K562 (cell line): Measurements from ENCODE around the gene PNPLA2. TPM values are rescaled to one million over a fixed set of nuclear protein-coding genes. Genes with fewer than 3 reads are reported as not detected.

ENCODE experiments used
- ATAC-seq: fragments of 200-7000 bp; cut with Tn5 transposase; 3 replicates; pipeline ENCODE4 v1.9.1; 2020; ENCODE audit warnings: moderate library complexity
- BruUV-seq: library from RNA; stranded (reverse); fragments of 400-500 nt; replicated peaks from 2 replicates; lab custom pipeline; 2021; lab: Mats Ljungman, UMichigan
- CTCF ChIA-PET: fragments of 300-600 bp; formaldehyde crosslinking; extraction: SDS; loops from one replicate; lab custom pipeline; 2021; ENCODE audit warnings: low intra/inter-chr PET ratio; lab: Yijun Ruan, JAX
- POLR2A ChIA-PET: fragments of 300-600, 350-650 bp; sonication (Branson Sonifier 250); formaldehyde crosslinking; extraction: SDS; loops from one replicate; lab custom pipeline; 2021; ENCODE audit warnings: antibody characterized with exemption, inconsistent platforms; lab: Yijun Ruan, JAX
- DNase-seq, 4 experiments: peaks; one replicate each; pipeline versions ENCODE4 v3.0.0 to v3.0.0-alpha.2; 2011 to 2018; ENCODE audit warnings: low spot score in 3 of 4, mixed read lengths in 3 of 4; ENCODE audit errors: extremely low read depth in 1 of 4
- FAIRE-seq: peaks from 2 replicates; lab custom pipeline; 2011; peaks lifted over from hg19 to GRCh38; lab: Jason Lieb, UNC
- H2AFZ ChIP-seq: 2 replicates; pipeline ENCODE4 v1.6.0; 2011; ENCODE audit warnings: low read depth, low read length, control low read depth, inconsistent platforms
- H3K27ac ChIP-seq: fragments of 200-600 bp; 3 replicates; pipeline ENCODE4 v1.8.0; 2011; ENCODE audit warnings: low read depth, mild to moderate bottlenecking, control low read depth, inconsistent platforms, low read length, moderate library complexity, mixed read lengths; ENCODE audit errors: extremely low read depth
- H3K27me3 ChIP-seq, 2 experiments: fragments of 300-600 bp in 1 of 2; 2 replicates in 1 of 2; 3 replicates in 1 of 2; pipeline versions ENCODE4 v1.6.0 to v1.8.0; 2011; ENCODE audit warnings: inconsistent platforms in 2 of 2, low read length in 2 of 2, mild to moderate bottlenecking in 1 of 2, mixed read lengths in 1 of 2, moderate library complexity in 1 of 2; ENCODE audit not compliant: control insufficient read depth in 2 of 2, insufficient read depth in 2 of 2
- H3K36me3 ChIP-seq: fragments of 300-600 bp; 3 replicates; pipeline ENCODE4 v1.8.0; 2011; ENCODE audit warnings: mild to moderate bottlenecking, low read length, inconsistent platforms; ENCODE audit not compliant: control insufficient read depth, insufficient read depth
- H3K4me1 ChIP-seq, 2 experiments: fragments of 200-600 bp in 1 of 2; replicated peaks in 1 of 2; 2 replicates in 1 of 2; 3 replicates in 1 of 2; pipeline versions ENCODE4 v1.5.1 to v1.8.0; 2011; ENCODE audit warnings: inconsistent platforms in 2 of 2, low read length in 2 of 2, mild to moderate bottlenecking in 1 of 2, mixed read lengths in 1 of 2, moderate library complexity in 1 of 2; ENCODE audit not compliant: control insufficient read depth in 2 of 2, insufficient read depth in 2 of 2
- H3K4me2 ChIP-seq: 2 replicates; pipeline ENCODE4 v1.6.1; 2011; ENCODE audit warnings: low read length, control low read depth, inconsistent platforms, mixed read lengths; ENCODE audit not compliant: insufficient read depth
- H3K4me3 ChIP-seq: fragments of 200-600 bp; sonication (generic), shearing (Covaris generic); 2 replicates; pipeline ENCODE4 v1.5.1; 2016; ENCODE audit warnings: control low read depth, inconsistent platforms
- H3K79me2 ChIP-seq: fragments of 200-600 bp; 3 replicates; pipeline ENCODE4 v1.8.0; 2011; ENCODE audit warnings: low read length, inconsistent platforms; ENCODE audit not compliant: control insufficient read depth, insufficient read depth
- H3K9ac ChIP-seq, 2 experiments: 2 replicates each; pipeline versions ENCODE4 v1.6.0 to v1.6.1; 2011; ENCODE audit warnings: low read depth in 2 of 2, low read length in 2 of 2, control low read depth in 1 of 2, inconsistent platforms in 1 of 2, mild to moderate bottlenecking in 1 of 2, mixed read lengths in 1 of 2; ENCODE audit not compliant: insufficient read depth in 1 of 2
- H3K9me1 ChIP-seq: one replicate; pipeline ENCODE4 v1.6.0; 2011; ENCODE audit warnings: inconsistent platforms, mild to moderate bottlenecking, low read length, moderate library complexity; ENCODE audit not compliant: control insufficient read depth, insufficient read depth
- H3K9me3 ChIP-seq: replicated peaks from 2 replicates; pipeline ENCODE4 v1.5.1; 2011; ENCODE audit warnings: low read depth, low read length, inconsistent platforms; ENCODE audit not compliant: control insufficient read depth, insufficient read depth
- H4K20me1 ChIP-seq: replicated peaks from 2 replicates; pipeline ENCODE4 v1.6.1; 2011; ENCODE audit warnings: low read length, inconsistent platforms, mixed read lengths; ENCODE audit not compliant: control insufficient read depth, insufficient read depth
- GABPB2 ChIP-seq: fragments of 250-450 bp; sonication (Bioruptor Pico); conservative IDR thresholded peaks from 2 replicates; pipeline ENCODE4 v1.5.1; 2021; ENCODE audit warnings: mild to moderate bottlenecking
- MCM7 ChIP-seq, 2 experiments: fragments of 450-650 bp; IDR thresholded peaks; 2 replicates each; pipeline ENCODE4 v1.6.1; 2016 to 2018
- POLR2AphosphoS5 ChIP-seq: IDR thresholded peaks from 2 replicates; pipeline ENCODE4 v1.6.1; 2011; ENCODE audit warnings: mild to moderate bottlenecking, low read depth, low read length, moderate library complexity; ENCODE audit not compliant: control insufficient read depth, insufficient read depth
- RBFOX2 ChIP-seq: fragments of 200-400 bp; formaldehyde crosslinking; IDR thresholded peaks from 2 replicates; pipeline ENCODE4 v1.6.1; 2017; ENCODE audit warnings: low read depth, mild to moderate bottlenecking, low read length, moderate library complexity
- RFX5 ChIP-seq: IDR thresholded peaks from 2 replicates; pipeline ENCODE4 v1.6.1; 2011; ENCODE audit warnings: low read depth, mild to moderate bottlenecking, improper control_type of control experiment, low read length
- TCFL5 ChIP-seq: fragments of 250-450 bp; sonication (Bioruptor Pico); conservative IDR thresholded peaks from 2 replicates; pipeline ENCODE4 v1.6.1; 2021; ENCODE audit warnings: mild to moderate bottlenecking, moderate library complexity, matching md5 sums
- ZBED1 ChIP-seq: IDR thresholded peaks from 2 replicates; pipeline ENCODE4 v1.6.1; 2014
- WGBS: fragments of 100-300 bp; shearing (Covaris generic); methylation state at CpG from one replicate; pipeline ENCODE4 v1.1.6; 2016; ENCODE audit warnings: low coverage, mixed read lengths; ENCODE audit not compliant: insufficient coverage; ENCODE audit errors: missing lambda C conversion rate; 5-methylcytosine and 5-hydroxymethylcytosine counted together
- in situ Hi-C: fragments of 300-500 bp; cut with MboI; formaldehyde crosslinking; loops from 4 replicates; pipeline ENCODE4 v1.15.0; 2018; ENCODE audit warnings: inconsistent platforms, mixed read lengths
- intact Hi-C: fragments of 100-400 bp; cut with micrococcal nuclease; formaldehyde crosslinking; loops from 2 replicates; pipeline ENCODE4 v1.14.2; 2022
- polyA plus RNA-seq, 8 experiments: library from polyadenylated mRNA; depleted of rRNA in 4 of 8; stranded (reverse) in 5 of 8; unstranded in 3 of 8; fragments of >200 nt; fragmentation: Nextera tagmentation in 2 of 8; fragmentation: Illumina TruSeq in 1 of 8; extraction: Ambion mirVana in 2 of 8; extraction: Trizol in 1 of 8; gene quantifications; 2 replicates each; pipeline versions ENCODE4 v1.2.1 to v1.2.3, GENCODE V29; 2011 to 2014; ENCODE audit warnings: inconsistent platforms in 1 of 8, missing spikeins in 1 of 8
- total RNA-seq, 7 experiments: library from RNA; depleted of rRNA in 6 of 7; stranded (reverse); fragments of >200 nt in 6 of 7; fragmentation: Illumina TruSeq in 2 of 7; extraction: Trizol in 2 of 7; gene quantifications; 2 replicates each; pipeline versions ENCODE4 v1.2.1 to v1.2.3, GENCODE V29; 2011 to 2021; ENCODE audit warnings: low replicate concordance in 1 of 7
- TF ChIP-seq, protein P1 (sequence below): fragments of 250-450 bp; sonication (Bioruptor Pico); IDR thresholded peaks from 2 replicates; pipeline ENCODE4 v1.8.0; 2022; ENCODE audit warnings: moderate library complexity, mild to moderate bottlenecking, inconsistent platforms
- TF ChIP-seq, protein P2 (sequence below), 2 experiments: fragments of 450-650 bp in 1 of 2; sonication (generic) in 1 of 2; formaldehyde crosslinking; conservative IDR thresholded peaks; 2 replicates each; pipeline versions ENCODE4 v1.4.0 to v1.8.1; 2020 to 2022; ENCODE audit warnings: mild to moderate bottlenecking in 1 of 2, missing genetic modification reagents in 1 of 2

Gene PNPLA2
- total and polyA plus RNA-seq, 9 of the 15 experiments (the other 6 are each of a cell fraction or from before 2014, with no cell fraction given): 0.39 to 87.1 (median 8.4) TPM

DNA sequence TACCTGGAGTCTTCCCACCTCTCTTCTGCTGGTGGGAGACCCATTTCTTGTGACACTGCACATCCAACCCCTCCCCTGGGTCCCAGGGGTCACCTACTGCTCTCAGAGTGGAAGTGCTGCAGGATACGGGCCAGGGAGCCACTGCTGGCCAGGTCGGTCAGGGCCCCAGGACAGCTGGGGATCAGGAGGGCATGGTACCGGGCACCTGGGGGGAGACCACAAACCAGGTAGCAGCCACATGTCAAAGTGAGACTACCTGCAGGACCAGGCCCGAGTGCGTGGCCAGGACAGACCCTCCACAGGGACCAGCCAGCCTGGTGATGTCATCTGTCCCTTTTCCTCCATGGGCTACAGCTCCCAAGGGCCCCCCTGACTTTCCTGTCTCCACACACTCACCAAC, 45.3 kb upstream of the PNPLA2 start:
- DNase-seq: no peak

DNA sequence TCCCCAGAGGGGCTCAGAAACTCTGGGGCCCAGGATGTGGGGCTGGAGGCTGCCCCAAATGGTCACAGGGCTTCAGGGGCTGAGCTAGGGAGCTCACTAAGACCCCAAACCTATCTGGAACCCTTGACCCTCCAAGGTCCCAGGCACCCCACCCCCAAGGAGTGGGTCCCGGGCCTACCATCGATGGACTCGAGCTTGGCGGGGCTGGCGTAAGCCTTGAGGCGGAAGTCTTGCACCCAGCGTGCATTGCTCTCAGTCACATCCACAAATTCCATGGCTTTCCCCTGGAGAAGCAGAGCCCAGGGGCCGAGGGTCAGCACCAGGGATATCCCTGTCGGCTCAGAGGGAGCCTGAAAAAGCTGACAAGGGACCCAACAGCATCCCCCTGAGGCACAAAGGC, 44.9 kb upstream of the PNPLA2 start:
- no peak overlapping the region for H3K4me3 ChIP-seq
- TF ChIP-seq, protein P1, sequence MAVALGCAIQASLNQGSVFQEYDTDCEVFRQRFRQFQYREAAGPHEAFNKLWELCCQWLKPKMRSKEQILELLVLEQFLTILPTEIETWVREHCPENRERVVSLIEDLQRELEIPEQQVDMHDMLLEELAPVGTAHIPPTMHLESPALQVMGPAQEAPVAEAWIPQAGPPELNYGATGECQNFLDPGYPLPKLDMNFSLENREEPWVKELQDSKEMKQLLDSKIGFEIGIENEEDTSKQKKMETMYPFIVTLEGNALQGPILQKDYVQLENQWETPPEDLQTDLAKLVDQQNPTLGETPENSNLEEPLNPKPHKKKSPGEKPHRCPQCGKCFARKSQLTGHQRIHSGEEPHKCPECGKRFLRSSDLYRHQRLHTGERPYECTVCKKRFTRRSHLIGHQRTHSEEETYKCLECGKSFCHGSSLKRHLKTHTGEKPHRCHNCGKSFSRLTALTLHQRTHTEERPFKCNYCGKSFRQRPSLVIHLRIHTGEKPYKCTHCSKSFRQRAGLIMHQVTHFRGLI (CRISPR knock-in tag): no peak
- TF ChIP-seq POLR2AphosphoS5: 0 out of 2 replicates have a peak, but pooled peaks have one; percentile 17
- TF ChIP-seq, all 486 proteins: peak for 1
- DNase-seq (no peak), ATAC-seq (no peak), FAIRE-seq (no peak)
- no peak overlapping the region; the same call in 2 of the 3 replicates for H3K27ac ChIP-seq
- H3K36me3 ChIP-seq: peaks cover 66% of the 10 kb centered on the region
- H4K20me1 ChIP-seq: peaks cover 28% of the 10 kb centered on the region
- H3K9ac ChIP-seq: peak overlapping the region in 1 of 2 experiments; percentile 65; a peak in 2 of 4 replicates
- intact Hi-C loops: no loop called here
- in situ Hi-C loops: no loop called here
- H3K4me1 ChIP-seq: peaks cover 16 to 86% of the 10 kb centered on the region in 2 experiments
- no peaks in the 10 kb centered on the region for H3K27me3 ChIP-seq
- no peaks in the 10 kb centered on the region; the same call in 1 of the 2 replicates for H3K9me3 ChIP-seq
- H2AFZ ChIP-seq: no peak overlapping the region
- H3K79me2 ChIP-seq: peaks cover 79% of the 10 kb centered on the region
- WGBS: 96% methylated on average over 9 of the region's 9 CpGs
- no peak overlapping the region for H3K4me2 ChIP-seq
- CTCF ChIA-PET: no interaction called here
- no TSS peak for BruUV-seq
- H3K9me1 ChIP-seq: peaks cover 6% of the 10 kb centered on the region
- POLR2A ChIA-PET: interaction anchor here (0.7 to 1.0 kb wide), 2 partner anchors 12 to 21 kb away, joined by 3 to 4 read pairs; no protein-coding TSS in a partner anchor

More for the DNA sequence above, 45.3 kb upstream of the PNPLA2 start:
- Histone ChIP-seq H3K4me1 (peaks cover 15 to 82% of the 10 kb centered on the region in 2 experiments), H2AFZ (no peak overlapping the region)
- ATAC-seq: no peak
- no peak for FAIRE-seq
- TF ChIP-seq MCM7 (IDR thresholded peaks at IDR 0.05): no peak
- no peak for TF ChIP-seq ZBED1
- TF ChIP-seq RFX5: no peak
- TF ChIP-seq TCFL5 (CRISPR knock-in tag): no peak
- TF ChIP-seq, protein P2, sequence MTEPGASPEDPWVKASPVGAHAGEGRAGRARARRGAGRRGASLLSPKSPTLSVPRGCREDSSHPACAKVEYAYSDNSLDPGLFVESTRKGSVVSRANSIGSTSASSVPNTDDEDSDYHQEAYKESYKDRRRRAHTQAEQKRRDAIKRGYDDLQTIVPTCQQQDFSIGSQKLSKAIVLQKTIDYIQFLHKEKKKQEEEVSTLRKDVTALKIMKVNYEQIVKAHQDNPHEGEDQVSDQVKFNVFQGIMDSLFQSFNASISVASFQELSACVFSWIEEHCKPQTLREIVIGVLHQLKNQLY (CRISPR knock-in tag; conservative IDR thresholded peaks at IDR 0.05): no peak
- no peak for TF ChIP-seq GABPB2 (CRISPR knock-in tag)
- peak; percentile 28; the same call in 1 of the 2 replicates for TF ChIP-seq RBFOX2
- TF ChIP-seq, all 486 proteins: peak for 1
- peaks cover 6% of the 10 kb centered on the region for H3K9me1 ChIP-seq
- H3K4me2 ChIP-seq: no peak overlapping the region
- in situ Hi-C loops: no loop called here
- no peaks in the 10 kb centered on the region for H3K27me3 ChIP-seq
- BruUV-seq: no TSS peak
- intact Hi-C loops: no loop called here
- no peaks in the 10 kb centered on the region; the same call in 1 of the 2 replicates for H3K9me3 ChIP-seq
- no peak overlapping the region; the same call in 2 of the 3 replicates for H3K27ac ChIP-seq
- ChIA-PET POLR2A (interaction anchor here (0.7 to 1.0 kb wide), 2 partner anchors 11 to 22 kb away, joined by 3 to 4 read pairs; no protein-coding TSS in a partner anchor), CTCF (no interaction called here)
- no peak overlapping the region for H3K4me3 ChIP-seq
- peaks cover 62% of the 10 kb centered on the region for H3K36me3 ChIP-seq
- H4K20me1 ChIP-seq: peaks cover 28% of the 10 kb centered on the region
- peak overlapping the region in 1 of 2 experiments; percentile 65; a peak in 2 of 4 replicates for H3K9ac ChIP-seq
- 100% methylated on average over 2 of the region's 5 CpGs for WGBS
- H3K79me2 ChIP-seq: peaks cover 75% of the 10 kb centered on the region
